HL-60 (cell line): Measurements from ENCODE around the gene SGMS1.

Experiments used
- DNase-seq, 2 experiments: peaks; one replicate each; pipeline ENCODE4 v3.0.0-alpha.2; 2010 to 2020; ENCODE audit warnings: low read depth in 1 of 2, low spot score in 1 of 2
- H3K27ac ChIP-seq: fragments of 250-450 bp; sonication (Bioruptor Pico); replicated peaks from 2 replicates; pipeline ENCODE4 v1.5.1; 2020; ENCODE audit warnings: mild to moderate bottlenecking, moderate library complexity
- H3K27me3 ChIP-seq: fragments of 250-450 bp; sonication (Bioruptor Pico); 2 replicates; pipeline ENCODE4 v1.5.1; 2021; ENCODE audit warnings: mild to moderate bottlenecking, moderate library complexity; ENCODE audit not compliant: insufficient read depth, poor library complexity, severe bottlenecking
- H3K4me3 ChIP-seq: replicated peaks from 2 replicates; pipeline ENCODE4 v1.5.1; 2011; ENCODE audit warnings: mild to moderate bottlenecking, control low read depth, low read length; ENCODE audit not compliant: insufficient read depth
- GABPA ChIP-seq: IDR thresholded peaks from 2 replicates; pipeline ENCODE4 v1.6.1; 2012; ENCODE audit warnings: low read depth
- POLR2AphosphoS5 ChIP-seq: IDR thresholded peaks from 2 replicates; pipeline ENCODE4 v1.6.1; 2012; ENCODE audit warnings: low read depth
- SPI1 ChIP-seq: IDR thresholded peaks from 2 replicates; pipeline ENCODE4 v1.6.1; 2012; ENCODE audit warnings: low read depth, mild to moderate bottlenecking, borderline replicate concordance
- TF ChIP-seq, protein P1 (sequence below): IDR thresholded peaks from one replicate; pipeline ENCODE4 v1.5.1; 2011; ENCODE audit warnings: low read length, control low read depth, inconsistent platforms; ENCODE audit not compliant: insufficient read depth
- TF ChIP-seq, protein P2 (sequence below): IDR thresholded peaks from 2 replicates; pipeline ENCODE4 v1.6.1; 2012; ENCODE audit warnings: low read depth; ENCODE audit not compliant: insufficient replicate concordance

Gene SGMS1

DNA sequence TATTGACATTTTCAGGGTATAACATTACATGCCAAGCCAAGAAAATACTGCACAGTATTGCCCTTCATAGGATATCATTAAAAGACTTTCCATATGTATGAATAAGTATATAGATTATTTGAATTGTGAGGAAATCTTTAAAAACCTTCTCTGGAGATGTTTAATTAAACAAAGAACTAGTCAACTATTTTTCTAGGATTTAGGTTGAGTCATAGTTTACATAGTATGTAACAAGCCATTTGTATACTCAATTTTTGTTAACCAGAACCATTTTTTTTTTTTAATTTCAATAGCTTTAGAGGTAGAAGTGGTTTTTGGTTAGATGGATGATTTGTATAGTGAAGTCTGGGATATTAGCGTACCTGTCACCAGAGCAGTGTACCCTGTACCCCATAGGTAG is 221.3 kb downstream of the SGMS1 start:
- Histone ChIP-seq H3K27ac (no peak overlapping the region), H3K4me3 (no peak overlapping the region), H3K27me3 (no peaks in the 10 kb centered on the region)
- DNase-seq = no peak
- no peak for TF ChIP-seq SPI1

DNA sequence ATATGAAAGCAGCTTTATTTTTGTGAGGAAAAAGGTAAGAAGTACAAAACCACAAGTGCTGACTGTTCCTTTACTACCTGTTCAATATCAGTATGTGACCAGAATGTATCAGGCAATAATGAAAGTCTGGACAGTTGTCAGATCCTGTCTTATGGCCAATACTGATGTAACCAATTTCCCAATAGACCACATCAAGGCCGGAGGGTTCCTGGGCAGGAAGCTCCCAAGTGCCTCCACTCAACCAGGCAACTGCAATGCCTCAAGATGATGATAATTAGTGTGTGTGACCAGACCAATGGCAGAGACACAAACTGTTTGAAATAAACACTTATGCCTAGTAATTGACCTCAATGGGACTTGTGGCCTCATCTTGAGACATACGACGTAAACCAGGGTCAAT is 223.1 kb downstream of the SGMS1 start:
- H3K4me3 ChIP-seq = no peak overlapping the region
- H3K27me3 ChIP-seq = no peaks in the 10 kb centered on the region
- no peak overlapping the region for H3K27ac ChIP-seq
- DNase-seq = peak in 1 of 2 experiments; percentile 12
- TF ChIP-seq, protein P1, sequence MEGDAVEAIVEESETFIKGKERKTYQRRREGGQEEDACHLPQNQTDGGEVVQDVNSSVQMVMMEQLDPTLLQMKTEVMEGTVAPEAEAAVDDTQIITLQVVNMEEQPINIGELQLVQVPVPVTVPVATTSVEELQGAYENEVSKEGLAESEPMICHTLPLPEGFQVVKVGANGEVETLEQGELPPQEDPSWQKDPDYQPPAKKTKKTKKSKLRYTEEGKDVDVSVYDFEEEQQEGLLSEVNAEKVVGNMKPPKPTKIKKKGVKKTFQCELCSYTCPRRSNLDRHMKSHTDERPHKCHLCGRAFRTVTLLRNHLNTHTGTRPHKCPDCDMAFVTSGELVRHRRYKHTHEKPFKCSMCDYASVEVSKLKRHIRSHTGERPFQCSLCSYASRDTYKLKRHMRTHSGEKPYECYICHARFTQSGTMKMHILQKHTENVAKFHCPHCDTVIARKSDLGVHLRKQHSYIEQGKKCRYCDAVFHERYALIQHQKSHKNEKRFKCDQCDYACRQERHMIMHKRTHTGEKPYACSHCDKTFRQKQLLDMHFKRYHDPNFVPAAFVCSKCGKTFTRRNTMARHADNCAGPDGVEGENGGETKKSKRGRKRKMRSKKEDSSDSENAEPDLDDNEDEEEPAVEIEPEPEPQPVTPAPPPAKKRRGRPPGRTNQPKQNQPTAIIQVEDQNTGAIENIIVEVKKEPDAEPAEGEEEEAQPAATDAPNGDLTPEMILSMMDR = no peak
- TF ChIP-seq, protein P2, sequence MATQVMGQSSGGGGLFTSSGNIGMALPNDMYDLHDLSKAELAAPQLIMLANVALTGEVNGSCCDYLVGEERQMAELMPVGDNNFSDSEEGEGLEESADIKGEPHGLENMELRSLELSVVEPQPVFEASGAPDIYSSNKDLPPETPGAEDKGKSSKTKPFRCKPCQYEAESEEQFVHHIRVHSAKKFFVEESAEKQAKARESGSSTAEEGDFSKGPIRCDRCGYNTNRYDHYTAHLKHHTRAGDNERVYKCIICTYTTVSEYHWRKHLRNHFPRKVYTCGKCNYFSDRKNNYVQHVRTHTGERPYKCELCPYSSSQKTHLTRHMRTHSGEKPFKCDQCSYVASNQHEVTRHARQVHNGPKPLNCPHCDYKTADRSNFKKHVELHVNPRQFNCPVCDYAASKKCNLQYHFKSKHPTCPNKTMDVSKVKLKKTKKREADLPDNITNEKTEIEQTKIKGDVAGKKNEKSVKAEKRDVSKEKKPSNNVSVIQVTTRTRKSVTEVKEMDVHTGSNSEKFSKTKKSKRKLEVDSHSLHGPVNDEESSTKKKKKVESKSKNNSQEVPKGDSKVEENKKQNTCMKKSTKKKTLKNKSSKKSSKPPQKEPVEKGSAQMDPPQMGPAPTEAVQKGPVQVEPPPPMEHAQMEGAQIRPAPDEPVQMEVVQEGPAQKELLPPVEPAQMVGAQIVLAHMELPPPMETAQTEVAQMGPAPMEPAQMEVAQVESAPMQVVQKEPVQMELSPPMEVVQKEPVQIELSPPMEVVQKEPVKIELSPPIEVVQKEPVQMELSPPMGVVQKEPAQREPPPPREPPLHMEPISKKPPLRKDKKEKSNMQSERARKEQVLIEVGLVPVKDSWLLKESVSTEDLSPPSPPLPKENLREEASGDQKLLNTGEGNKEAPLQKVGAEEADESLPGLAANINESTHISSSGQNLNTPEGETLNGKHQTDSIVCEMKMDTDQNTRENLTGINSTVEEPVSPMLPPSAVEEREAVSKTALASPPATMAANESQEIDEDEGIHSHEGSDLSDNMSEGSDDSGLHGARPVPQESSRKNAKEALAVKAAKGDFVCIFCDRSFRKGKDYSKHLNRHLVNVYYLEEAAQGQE = no peak
- TF ChIP-seq GABPA = no peak

DNA sequence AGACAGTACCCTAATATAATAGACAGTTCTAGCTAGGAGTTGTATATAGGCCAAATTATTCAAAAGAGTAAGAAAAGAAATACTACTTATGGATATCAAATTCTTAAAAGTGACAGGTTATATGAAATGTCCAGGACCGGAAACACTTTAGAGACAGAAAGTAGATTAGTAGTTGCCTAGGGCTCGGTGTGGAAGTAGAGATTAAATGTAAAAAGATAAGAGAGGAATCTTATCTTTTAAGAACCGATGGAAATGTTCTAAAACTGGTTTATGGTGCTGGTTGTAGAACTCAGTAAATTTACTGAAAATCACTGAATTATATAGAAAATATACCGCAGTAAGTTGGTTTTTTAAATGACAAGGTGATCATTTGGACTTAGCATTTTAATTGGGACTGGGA is 224.9 kb downstream of the SGMS1 start:
- Histone ChIP-seq H3K4me3 (no peak overlapping the region), H3K27me3 (no peaks in the 10 kb centered on the region), H3K27ac (no peak overlapping the region)
- TF ChIP-seq POLR2AphosphoS5 = no peak
- no peak for TF ChIP-seq SPI1
- no peak for TF ChIP-seq GABPA
- TF ChIP-seq, protein P2 = no peak
- TF ChIP-seq, protein P1 = no peak
- no peak for DNase-seq

DNA sequence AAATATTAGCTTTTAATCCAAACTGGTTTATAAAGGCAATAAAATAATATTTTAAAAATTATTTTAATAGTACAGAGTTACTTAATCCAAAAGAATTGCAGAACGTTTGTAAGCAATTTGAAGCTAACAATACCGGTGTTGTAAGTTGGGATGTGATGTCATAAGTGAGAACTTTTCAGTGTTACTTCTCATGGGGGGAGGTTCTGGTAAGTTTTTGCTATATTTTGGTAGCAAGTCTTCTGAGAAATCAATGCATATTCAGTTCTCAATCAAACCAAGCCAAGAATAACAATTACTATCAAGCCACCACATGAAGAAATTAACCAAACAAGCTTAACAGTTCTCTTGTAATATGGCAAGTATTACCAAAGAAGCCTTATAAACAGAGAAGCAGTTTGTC is 225.4 kb downstream of the SGMS1 start:
- no peak for DNase-seq
- H3K27me3 ChIP-seq = no peaks in the 10 kb centered on the region
- H3K27ac ChIP-seq = no peak overlapping the region
- TF ChIP-seq, protein P1 = no peak
- TF ChIP-seq POLR2AphosphoS5 (no peak), GABPA (no peak), SPI1 (no peak)
- TF ChIP-seq, protein P2 = no peak
- H3K4me3 ChIP-seq = no peak overlapping the region
